GM12873 (cell line): ENCODE data around the gene ITPRIP.

Source experiments
- TF ChIP-seq, protein P1 (sequence below): IDR thresholded peaks from 2 replicates; pipeline ENCODE4 v1.5.1; 2012; ENCODE audit warnings: low read depth, mild to moderate bottlenecking, moderate library complexity, low read length, control low read depth; ENCODE audit not compliant: insufficient read depth; ENCODE audit errors: missing control alignments

Gene ITPRIP

GRCh38 chr10:104301907-104302690, 36.2 kb downstream of the ITPRIP start:
- TF ChIP-seq, protein P1, sequence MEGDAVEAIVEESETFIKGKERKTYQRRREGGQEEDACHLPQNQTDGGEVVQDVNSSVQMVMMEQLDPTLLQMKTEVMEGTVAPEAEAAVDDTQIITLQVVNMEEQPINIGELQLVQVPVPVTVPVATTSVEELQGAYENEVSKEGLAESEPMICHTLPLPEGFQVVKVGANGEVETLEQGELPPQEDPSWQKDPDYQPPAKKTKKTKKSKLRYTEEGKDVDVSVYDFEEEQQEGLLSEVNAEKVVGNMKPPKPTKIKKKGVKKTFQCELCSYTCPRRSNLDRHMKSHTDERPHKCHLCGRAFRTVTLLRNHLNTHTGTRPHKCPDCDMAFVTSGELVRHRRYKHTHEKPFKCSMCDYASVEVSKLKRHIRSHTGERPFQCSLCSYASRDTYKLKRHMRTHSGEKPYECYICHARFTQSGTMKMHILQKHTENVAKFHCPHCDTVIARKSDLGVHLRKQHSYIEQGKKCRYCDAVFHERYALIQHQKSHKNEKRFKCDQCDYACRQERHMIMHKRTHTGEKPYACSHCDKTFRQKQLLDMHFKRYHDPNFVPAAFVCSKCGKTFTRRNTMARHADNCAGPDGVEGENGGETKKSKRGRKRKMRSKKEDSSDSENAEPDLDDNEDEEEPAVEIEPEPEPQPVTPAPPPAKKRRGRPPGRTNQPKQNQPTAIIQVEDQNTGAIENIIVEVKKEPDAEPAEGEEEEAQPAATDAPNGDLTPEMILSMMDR, result no peak

- TF ChIP-seq, protein P1, result no peak
Measured at GRCh38 chr10:104300736-104301292, 37.5 kb downstream of the ITPRIP start.

GRCh38 chr10:104300002-104300735, 38.1 kb downstream of the ITPRIP start:
- TF ChIP-seq, protein P1, result no peak

GRCh38 chr10:104299031-104299904, 39.0 kb downstream of the ITPRIP start:
- TF ChIP-seq, protein P1, result no peak

- TF ChIP-seq, protein P1, result peak; percentile 56
Measured at GRCh38 chr10:104297697-104298660, 40.3 kb downstream of the ITPRIP start.

DNA sequence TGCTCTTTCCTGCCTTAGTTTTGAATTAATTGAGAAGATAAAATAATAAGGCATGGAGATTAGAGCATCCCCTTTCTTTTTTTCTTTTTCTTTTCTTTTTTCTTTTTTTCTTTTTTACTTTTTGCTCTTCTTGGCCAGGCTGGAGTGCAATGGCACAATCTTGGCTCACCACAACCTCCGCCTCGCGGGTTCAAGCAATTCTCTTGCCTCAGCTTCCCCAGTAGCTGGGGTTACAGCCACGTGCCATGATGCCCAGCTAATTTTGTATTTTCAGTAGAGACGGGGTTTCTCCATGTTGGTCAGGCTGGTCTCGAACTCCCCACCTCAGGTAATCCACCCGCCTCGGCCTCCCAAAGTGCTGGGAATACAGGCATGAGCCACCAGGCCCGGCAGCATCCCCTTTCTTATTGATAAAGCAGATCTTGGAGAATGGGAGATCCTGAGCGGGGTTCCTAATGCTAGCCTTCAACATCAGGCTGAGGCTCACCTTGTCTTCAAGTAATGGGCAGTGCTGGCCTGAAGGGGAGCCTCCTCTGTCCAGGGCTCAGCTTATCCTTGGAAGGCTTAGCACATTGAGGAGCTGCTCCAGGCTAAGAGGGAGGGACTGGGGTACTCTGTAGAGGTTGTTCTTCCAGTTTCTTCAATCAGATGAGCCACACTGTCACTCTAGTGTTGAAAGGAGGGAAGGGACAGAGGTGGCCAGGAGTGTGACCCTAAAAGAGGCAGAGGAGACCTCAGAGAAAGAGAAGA, 41.4 kb downstream of the ITPRIP start:
- TF ChIP-seq, protein P1, result no peak
